ENCODE results near the gene NKX2-8. TPM values are rescaled to one million over a fixed set of nuclear protein-coding genes. Genes with fewer than 3 reads are reported as not detected.
A peak's percentile ranks its signal among the peaks of the same experiment; 100 is the strongest.

NKX2-8 gene
- not detected in 2 replicates for polyA plus RNA-seq (2012; rRNA removed)
- polyA plus RNA-seq (2012; cell fraction: cytosol; rRNA removed), result not detected in 2 replicates
- polyA plus RNA-seq (2012; cell fraction: nucleus; rRNA removed), result not detected in 2 replicates

GRCh38 chr14:36582011-36582873 lies at the start of gene NKX2-8:
NKX2-8 (minus strand) TSS chr14:36582614; CDS start chr14:36582389, 225 bp downstream.
- no peaks in the 10 kb centered on the region for H3K9me2 ChIP-seq
- H3K36me3 ChIP-seq (replicated peaks in 1 of 2; ENCODE audit: control insufficient read depth in 1 of 2, insufficient read depth in 2 of 2, low read length in 1 of 2), result no peaks in the 10 kb centered on the region
- no peaks in the 10 kb centered on the region for H3K79me2 ChIP-seq (ENCODE audit: insufficient read depth)
- H3K27me3 ChIP-seq (ENCODE audit: insufficient read depth), result peaks cover 80% of the 10 kb centered on the region
- H3K27ac ChIP-seq (ENCODE audit: low read depth in 2 of 2, low read length in 1 of 2), result no peak within 1 kb of the TSS
- 0 out of 4 replicates have a peak within 1 kb of the TSS, but pooled peaks of 1 of the 2 experiments have one; percentile 35 for H3K4me3 ChIP-seq (ENCODE audit: low read depth in 2 of 2, low read length in 1 of 2)
- CTCF ChIA-PET, result no interaction called here
- DNase-seq, result peak; percentile 30
- H3K9me3 ChIP-seq, result no peaks in the 10 kb centered on the region
- no peak within 1 kb of the TSS for H2AFZ ChIP-seq (ENCODE audit: low read depth)
- 21% methylated on average over 4 of the region's 62 CpGs for WGBS (ENCODE audit: low lambda C conversion rate)
- H3F3A ChIP-seq (replicated peaks; ENCODE audit: insufficient read depth), result no peaks in the 10 kb centered on the region
- H3K4me2 ChIP-seq, result peak within 1 kb of the TSS; percentile 66; the same call in 1 of the 2 replicates
- TF ChIP-seq RAD21 (IDR thresholded peaks at IDR 0.05; ENCODE audit: low read length) (no peak), SMC3 (IDR thresholded peaks at IDR 0.05; ENCODE audit: low read depth, low read length) (no peak), TAF1 (IDR thresholded peaks at IDR 0.05; ENCODE audit: borderline replicate concordance, low read depth, low read length) (no peak), EZH2phosphoT487 (IDR thresholded peaks at IDR 0.05; ENCODE audit: borderline replicate concordance, low read depth) (no peak), SIN3A (IDR thresholded peaks at IDR 0.05; ENCODE audit: borderline replicate concordance, low read depth, low read length) (no peak), NRF1 (IDR thresholded peaks at IDR 0.05; ENCODE audit: low read depth, low read length) (no peak), GATA2 (CRISPR knock-in tag; IDR thresholded peaks at IDR 0.05) (no peak), RFX5 (IDR thresholded peaks at IDR 0.05; ENCODE audit: low read length) (no peak), POLR2AphosphoS5 (IDR thresholded peaks at IDR 0.05; ENCODE audit: low read depth, low read length) (no peak), ELF1 (IDR thresholded peaks at IDR 0.05) (no peak), FOXJ3 (CRISPR knock-in tag; IDR thresholded peaks at IDR 0.05) (no peak), TEAD4 (IDR thresholded peaks at IDR 0.05; ENCODE audit: borderline replicate concordance, insufficient read depth) (no peak), MXI1 (IDR thresholded peaks at IDR 0.05; ENCODE audit: low read depth, low read length) (no peak), RCOR1 (IDR thresholded peaks at IDR 0.05; ENCODE audit: low read length) (no peak), IRF3 (IDR thresholded peaks at IDR 0.05; ENCODE audit: low read depth, low read length) (no peak), REST (IDR thresholded peaks at IDR 0.05; ENCODE audit: low read depth, low read length) (no peak)
- H3K9ac ChIP-seq, result no peak within 1 kb of the TSS
- POLR2A ChIA-PET, result no interaction called here
- no peaks in the 10 kb centered on the region for H4K20me1 ChIP-seq (ENCODE audit: insufficient read depth)
- H3K4me1 ChIP-seq (ENCODE audit: control insufficient read depth in 1 of 2, insufficient read depth in 2 of 2, low read depth in 1 of 2, low read length in 1 of 2), result no peaks in the 10 kb centered on the region
